GM10847 (cell line): ENCODE results near the gene PSME1.

Experiments
- POLR2A ChIP-seq: IDR thresholded peaks from 2 replicates; pipeline ENCODE4 v1.6.1; 2011; ENCODE audit not compliant: insufficient read length; ENCODE audit errors: extremely low read depth

PSME1 gene

DNA sequence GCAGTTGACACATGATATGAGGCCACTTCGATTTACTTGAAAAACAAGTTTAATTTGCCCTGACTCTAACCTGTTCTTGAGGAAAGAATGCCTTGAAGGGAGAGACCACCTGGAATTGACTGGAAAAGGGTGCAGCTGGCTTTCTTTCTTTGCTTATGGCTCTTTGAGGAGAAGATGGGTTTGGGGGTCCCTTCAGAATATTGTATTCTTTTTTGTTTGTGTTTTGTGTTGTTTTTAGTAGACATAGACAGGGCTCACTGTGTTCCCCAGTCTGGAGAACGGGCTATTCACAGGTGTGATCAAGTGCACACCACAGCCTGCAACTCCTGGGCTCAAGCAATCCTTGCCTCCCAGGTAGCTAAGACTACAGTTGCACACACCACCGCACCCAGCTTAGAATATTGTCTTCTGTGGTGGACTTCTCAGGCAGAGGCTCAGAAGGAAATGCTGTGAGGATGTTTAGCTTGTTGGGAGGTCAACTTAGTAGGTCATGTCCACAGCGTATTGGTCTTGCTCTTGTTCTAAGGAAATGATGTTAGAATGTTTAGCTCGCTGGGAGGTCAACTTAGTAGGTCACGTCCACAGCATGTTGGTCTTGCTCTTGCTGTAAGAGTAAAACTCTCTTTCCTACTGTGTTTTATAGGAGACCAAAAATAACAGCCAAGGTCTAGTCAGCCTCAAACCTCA, 19.7 kb upstream of the PSME1 start:
- TF ChIP-seq POLR2A, result no peak

DNA sequence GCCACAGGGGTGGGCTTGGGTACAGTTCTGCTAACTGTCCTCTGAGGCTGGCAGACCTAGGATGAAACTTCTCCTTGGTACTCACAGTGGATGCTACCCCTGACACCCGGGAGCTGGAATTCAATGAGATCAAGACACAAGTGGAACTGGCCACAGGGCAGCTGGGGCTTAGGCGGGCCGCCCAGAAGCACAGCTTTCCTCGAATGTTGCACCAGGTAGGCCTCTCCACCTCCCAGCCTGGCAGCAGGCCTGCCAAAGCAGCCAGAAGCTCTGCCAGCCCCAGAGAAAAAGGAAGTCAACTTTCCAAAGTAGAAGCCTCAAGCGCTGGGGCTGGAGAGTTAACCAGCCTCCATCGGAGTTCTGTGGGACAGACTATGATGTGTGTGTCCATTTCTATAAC, 18.8 kb upstream of the PSME1 start:
- TF ChIP-seq POLR2A, result no peak

DNA sequence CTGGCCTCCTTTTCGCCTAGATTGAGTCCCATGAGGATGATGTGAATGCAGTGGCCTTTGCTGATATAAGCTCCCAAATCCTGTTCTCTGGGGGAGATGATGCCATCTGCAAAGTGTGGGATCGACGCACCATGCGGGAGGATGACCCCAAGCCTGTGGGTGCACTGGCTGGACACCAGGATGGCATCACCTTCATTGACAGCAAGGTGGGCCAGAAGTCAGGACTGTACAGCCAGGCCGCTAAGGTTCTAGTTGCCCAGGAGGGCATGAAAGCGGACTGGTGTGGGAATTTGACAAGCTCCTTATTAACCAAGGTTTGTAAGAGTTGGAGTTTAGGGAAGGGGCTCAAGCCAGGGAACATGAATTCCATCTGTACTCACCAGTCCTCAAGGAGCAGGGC, 16.3 kb upstream of the PSME1 start:
- no peak for TF ChIP-seq POLR2A

DNA sequence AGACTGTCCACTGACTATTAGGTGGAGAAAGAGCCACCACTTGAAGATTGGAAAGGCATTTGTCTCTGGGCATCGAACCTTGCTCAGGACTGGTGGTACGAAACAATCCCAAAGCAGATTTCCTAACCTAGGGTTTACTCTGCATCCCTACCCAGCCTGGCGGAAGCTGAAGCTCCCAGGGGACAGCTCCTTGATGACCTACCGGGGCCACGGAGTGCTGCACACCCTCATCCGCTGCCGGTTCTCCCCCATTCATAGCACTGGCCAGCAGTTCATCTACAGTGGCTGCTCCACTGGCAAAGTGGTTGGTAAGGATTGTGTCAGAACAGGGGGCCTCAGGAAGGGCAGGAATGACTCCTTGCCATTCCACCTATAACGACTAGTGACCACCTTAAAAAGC, 14.8 kb upstream of the PSME1 start:
- no peak for TF ChIP-seq POLR2A

DNA sequence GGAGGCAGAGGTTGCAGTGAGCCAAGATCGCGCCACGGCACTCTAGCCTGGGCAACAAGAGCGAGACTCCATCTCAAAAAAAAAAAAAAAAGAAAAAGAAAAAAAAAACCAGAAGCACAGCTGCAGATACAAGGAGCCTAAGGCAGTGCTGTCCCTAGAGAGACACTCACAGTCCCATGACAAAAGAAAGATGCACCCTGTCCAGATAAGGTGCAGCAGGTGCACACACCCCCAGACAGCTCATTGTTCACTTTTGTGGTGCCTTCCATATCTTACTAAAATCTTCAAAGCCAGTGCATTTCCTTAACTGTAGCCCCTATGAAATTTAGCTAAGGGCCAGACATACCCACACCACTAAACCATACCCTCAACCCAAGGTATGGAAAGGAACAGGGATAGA, 13.6 kb upstream of the PSME1 start:
- TF ChIP-seq POLR2A, result no peak

DNA sequence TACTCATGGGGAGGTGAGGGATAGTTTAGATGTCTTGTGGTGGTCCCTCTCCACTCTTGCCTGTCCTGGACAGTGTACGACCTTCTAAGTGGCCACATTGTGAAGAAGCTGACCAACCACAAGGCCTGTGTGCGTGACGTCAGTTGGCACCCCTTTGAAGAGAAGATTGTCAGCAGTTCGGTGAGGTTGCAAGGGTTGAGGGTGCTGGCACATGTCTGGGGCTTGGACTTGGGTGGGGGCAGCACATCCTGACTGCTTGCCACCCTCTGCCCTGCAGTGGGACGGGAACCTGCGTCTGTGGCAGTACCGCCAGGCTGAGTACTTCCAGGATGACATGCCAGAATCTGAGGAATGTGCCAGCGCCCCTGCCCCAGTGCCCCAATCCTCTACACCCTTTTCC, 13.1 kb upstream of the PSME1 start:
- TF ChIP-seq POLR2A, result no peak

DNA sequence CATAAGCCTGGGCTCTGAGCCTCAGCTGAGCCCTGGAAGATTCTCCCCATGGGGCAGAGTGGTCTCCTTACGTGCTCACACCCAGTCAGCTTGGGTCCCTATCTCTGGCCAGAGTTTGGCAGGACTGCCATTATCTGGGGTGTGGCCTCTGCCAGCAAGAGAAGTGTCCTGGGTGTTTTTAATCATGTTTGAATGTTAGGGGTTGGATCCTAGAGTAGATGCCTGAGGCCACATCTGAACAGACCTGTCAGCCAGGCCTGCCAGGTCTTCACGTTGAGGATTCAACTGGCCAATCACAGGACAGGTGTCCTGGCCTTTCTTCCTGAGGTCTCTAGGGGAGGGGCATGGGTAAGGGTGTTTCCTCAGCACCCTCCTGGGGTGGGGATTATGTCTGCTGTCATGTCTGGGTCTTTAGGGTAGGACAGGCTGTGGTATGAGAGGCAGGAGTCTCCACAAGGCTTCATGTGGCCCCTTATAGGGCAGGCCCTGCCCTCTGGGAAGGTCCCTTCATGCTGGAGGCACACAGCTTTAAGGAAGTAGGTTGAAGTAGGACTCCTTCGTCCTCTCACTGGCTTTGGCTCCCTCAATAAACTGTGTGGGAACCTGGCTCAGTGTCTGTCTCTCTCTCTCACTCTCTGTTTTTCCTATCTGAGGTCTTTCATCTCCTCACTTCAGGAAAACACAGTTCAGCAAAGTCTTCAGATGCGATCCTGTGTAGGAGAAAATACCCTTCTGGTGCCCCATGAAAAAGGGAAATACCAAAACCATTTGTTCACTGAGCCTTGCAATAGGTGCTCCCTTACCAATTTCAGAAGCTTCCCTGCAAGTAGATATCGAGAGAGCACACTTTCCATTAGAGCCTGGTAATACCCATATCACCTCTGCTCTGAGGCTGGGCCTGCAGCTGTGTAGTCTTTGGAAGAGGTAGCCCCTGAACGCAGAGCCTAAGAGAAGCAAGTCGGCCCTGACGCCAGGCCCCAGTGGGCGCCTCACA, 12.3 kb upstream of the PSME1 start:
- TF ChIP-seq POLR2A, result no peak

DNA sequence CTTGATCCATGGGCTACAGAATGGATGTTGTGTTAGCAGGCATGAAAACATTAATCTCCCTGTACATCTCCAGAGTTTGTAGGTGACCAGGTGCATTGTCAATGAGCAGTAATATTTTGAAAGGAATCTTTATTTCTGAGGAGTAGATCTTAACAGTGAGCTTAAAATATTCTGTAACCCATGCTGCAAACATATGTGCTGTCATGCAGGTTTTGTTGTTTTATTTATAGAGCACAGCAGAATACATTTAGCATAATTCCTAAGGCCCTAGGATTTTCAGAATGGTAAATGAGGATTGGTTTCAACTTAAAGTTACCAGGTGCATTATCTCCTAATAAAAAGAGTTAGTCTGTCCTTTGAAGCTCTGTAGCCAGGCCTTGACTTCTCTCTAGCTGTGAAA, 9.1 kb upstream of the PSME1 start:
- TF ChIP-seq POLR2A, result no peak

DNA sequence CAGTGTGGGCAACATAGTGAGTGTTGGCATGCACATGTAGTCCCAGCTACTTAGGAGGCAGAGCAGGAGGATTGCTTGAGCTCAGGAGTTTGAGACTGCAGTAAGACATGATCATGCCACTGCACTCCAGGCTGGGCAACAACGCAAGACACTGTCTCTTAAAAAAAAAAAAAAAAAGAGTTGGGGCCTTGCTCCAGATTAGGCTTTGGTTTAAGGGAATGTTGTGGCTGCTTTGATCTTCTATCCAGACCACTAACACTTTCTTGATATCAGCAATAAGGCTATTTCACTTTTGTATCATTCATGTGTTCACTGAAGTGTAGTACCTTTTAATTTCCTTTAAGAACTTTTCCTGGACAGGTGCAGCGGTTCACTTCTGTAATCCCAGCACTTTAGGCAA, 8.3 kb upstream of the PSME1 start:
- TF ChIP-seq POLR2A, result no peak

DNA sequence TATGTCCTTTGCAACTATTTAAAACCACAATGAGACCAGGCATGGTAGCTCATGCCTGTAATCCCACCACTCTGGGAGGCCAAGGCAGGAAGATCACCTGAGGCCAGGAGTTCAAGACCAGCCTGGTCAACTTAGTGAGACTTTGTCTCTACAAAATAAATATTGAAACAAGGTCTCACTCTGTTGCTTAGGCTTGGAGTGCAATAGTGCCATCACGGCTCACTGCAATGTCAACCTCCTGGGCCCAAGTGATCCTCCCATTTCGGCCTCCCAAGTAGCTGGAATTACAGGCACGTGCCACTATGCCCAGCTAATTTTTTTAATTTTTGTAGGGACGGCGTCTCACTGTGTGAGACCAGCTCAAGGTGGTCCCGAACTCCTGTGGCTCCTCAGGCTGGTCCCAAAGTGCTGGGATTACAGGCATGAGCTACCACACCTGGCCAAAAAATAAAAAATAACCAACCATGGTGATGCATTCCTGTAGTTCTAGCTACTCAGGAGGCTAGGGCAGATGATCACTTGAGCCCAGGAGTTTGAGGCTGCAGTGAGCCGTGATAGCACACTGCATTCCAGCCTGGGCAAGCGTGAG, 6.5 kb upstream of the PSME1 start:
- no peak for TF ChIP-seq POLR2A

DNA sequence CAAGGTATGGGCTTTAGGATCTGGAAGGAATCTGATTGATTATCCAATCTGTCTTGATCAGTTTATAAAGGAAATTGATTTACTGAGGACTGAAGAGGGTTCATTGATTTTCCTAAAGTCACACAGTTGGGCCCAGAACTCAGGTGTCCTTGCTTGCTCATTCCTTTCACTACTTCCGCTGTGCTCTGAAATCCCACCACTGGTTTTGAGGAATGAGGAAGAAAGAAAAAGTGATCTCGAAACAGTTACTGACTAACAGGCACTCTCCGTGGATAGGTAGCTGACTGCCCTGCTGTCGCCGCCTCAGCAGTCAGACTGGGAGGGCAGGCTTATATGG, 5.6 kb upstream of the PSME1 start, which contains the start of gene FITM1:
TSS of gene FITM1 (plus strand) at position 280 of the 337 bp plus-strand sequence. CDS start 905 bp downstream, outside the sequence.
- no peak for TF ChIP-seq POLR2A

DNA sequence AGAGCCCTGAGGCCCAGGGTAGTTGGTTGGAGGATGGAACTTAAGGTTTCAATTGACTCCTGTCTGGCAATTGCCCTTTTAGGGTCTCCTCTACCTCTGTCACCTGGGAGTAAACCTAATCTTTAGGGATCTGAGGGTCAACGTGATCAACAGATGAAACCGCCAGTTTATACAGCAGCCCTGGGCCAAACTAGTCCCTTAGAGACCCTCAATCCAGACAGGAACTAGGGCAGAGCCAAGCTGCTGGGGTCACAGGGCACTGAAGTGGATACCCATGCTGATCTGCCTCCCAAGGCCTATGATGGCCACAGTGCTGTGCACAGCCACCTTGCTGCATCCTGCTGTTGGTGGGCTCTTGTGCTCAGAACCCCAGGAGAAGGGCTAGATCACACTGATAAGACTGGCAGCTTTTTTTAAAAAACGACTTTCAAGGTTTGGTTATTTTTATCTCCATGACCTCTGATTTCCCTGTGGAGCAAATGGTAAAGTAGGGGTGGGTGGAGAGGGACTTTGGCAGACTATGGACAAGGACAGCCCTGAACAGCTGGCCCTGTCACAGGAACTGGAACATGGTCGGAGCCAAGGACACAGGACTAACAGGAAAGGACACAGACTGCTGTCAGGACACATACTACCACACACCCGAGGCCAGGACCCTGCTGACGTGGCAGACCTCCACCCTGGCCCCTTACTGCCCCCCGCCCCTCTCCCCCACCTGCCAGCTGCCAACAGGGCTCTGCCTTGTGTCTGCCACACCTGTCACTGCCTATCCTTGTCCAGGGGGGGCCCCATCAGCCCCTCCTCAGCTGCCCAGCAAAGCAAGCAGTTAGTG, 5.1 kb upstream of the PSME1 start:
- TF ChIP-seq POLR2A, result no peak

DNA sequence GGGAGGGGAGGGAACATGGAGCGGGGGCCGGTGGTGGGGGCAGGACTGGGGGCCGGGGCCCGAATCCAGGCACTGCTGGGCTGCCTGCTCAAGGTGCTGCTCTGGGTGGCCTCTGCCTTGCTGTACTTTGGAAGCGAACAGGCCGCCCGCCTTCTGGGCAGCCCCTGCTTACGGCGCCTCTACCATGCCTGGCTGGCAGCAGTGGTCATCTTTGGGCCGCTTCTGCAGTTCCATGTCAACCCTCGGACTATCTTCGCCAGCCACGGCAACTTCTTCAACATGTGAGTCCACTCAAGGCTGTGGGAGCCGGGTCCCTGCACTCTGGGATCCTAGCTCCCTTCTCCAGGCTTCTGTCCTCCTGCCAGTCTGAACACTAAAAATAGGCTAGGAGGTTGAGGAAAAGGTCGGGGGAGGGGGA, 4.4 kb upstream of the PSME1 start:
- no peak for TF ChIP-seq POLR2A

DNA sequence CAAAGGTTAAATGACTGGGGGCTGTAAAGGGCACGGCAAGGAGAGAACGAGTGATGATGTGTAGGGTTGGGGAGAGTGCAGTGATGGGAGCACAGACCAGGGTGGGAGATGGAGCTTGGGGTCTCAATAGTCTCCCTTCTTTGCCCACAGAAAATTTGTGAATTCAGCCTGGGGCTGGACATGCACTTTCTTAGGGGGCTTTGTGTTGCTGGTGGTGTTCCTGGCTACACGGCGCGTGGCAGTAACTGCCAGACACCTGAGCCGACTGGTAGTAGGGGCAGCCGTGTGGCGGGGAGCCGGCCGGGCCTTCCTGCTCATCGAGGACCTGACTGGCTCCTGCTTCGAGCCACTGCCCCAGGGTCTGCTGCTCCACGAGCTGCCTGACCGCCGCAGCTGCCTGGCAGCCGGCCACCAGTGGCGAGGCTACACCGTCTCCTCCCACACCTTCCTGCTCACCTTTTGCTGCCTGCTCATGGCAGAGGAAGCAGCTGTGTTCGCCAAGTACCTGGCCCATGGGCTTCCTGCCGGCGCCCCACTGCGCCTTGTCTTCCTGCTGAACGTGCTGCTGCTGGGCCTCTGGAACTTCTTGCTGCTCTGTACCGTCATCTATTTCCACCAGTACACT, 3.8 kb upstream of the PSME1 start:
- TF ChIP-seq POLR2A, result no peak

DNA sequence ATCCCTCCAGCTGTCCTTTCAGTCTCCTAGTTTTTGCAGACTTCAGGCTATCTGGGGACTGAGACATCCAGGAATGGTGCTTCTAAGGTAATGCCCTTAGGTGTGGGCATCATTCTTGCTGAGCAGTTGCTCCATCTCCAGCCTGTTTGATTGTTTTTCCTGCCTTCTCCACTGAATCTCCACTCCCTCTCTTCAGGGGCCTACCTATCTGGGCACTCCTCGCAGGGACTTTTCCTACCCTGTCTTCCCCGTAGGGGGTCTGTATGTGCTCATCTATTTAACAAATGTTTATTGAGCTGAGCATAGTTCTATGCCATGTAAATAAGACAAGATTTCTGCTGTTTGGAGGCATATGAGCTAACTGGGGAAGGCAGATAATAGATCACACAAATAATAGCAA, 3.0 kb upstream of the PSME1 start:
- TF ChIP-seq POLR2A, result no peak

DNA sequence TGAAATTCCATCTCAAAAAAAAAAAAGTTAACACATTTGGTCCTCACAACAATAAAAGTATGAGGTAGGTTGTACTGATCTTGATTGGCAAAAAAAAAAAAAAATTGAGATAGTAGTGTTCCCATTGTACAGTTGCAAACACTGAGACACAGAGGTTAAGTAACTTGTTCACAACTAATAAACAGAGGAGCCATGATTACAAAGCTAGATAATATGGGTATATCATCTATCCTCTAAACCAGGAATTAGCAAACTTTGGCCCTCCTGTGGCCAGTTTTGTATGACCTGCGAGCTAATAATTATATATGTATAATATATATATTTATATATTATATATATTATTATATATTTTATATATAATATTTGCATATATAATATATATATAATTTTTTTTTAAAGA, 2.3 kb upstream of the PSME1 start:
- TF ChIP-seq POLR2A, result no peak

DNA sequence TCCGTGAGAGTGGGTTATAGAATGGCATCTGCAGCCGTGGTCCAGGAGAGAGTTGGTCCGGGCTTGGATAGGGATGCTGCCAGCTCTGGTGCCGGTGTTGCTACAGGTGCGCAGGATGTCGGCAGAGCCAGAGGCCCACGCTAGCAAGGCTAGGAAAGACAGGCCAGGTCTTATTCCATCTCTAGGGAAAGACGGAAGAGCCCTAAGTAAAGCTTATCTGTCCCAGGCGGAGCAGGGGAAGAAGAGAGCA, 485 bp upstream of the PSME1 start:
- TF ChIP-seq POLR2A, result no peak
